ENCODE results near the gene BOLA1. TPM values are rescaled to one million over a fixed set of nuclear protein-coding genes. Genes with fewer than 3 reads are reported as not detected.
"Not testable (repeated sequence)": the region's sequence is repeated elsewhere in the genome, so short reads cannot be mapped to it uniquely, and the experiment has no call there.

BOLA1 gene
- polyA plus RNA-seq: 10 to 100 TPM; 20.6 to 31.0 TPM

- Histone ChIP-seq H3K4me3 (ENCODE audit: low read depth in 1 of 2, low read length in 2 of 2) (peak within 1 kb of the TSS; percentile 62 to 71), H3K9me3 (ENCODE audit: control insufficient read depth in 2 of 2, insufficient read depth in 1 of 2, low read depth in 1 of 2, low read length in 1 of 2) (no peaks in the 10 kb centered on the region), H3K27me3 (ENCODE audit: control insufficient read depth in 1 of 2, insufficient read depth in 2 of 2, low read length in 2 of 2) (no peaks in the 10 kb centered on the region), H3K36me3 (ENCODE audit: control insufficient read depth in 2 of 2, insufficient read depth in 2 of 2, low read length in 1 of 2) (no peaks in the 10 kb centered on the region), H3K27ac (ENCODE audit: low read depth in 2 of 2, low read length in 1 of 2) (peak within 1 kb of the TSS; percentile 91 to 92), H3K4me1 (ENCODE audit: control insufficient read depth in 2 of 2, insufficient read depth in 2 of 2, low read length in 1 of 2) (peaks cover 0 to 7% of the 10 kb centered on the region in 2 donors)
- 4 to 6% methylated on average over 64 to 65 of the region's 65 CpGs for WGBS, 2 donors
Observed at GRCh38 chr1:149899460-149900284, at the start of gene BOLA1. Gene BOLA1, plus strand, starts transcription at chr1:149899568. Its CDS starts 492 bp downstream, at chr1:149900060.

DNA sequence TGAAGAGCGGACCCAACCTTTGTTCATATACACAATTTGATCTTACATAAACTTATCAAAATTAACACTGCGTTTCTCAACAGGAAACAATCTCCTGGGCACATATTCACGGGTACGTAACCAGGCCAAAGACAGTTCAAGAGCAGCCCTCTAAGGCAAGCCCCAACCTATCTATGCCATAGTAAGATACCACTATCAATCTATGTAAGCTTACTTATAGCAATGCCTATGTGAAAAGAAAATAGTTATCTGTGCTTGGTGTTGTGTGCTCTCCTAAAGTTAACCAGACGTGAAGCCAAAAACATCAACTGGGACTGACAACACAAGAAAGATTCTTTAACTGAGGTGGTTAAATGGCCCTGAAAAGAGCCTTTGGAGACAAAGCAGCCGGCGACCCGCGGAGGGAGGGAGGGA lies 49.4 kb upstream of the BOLA1 start:
- H3K36me3 ChIP-seq (ENCODE audit: control insufficient read depth in 2 of 2, insufficient read depth in 2 of 2, low read length in 1 of 2): no peaks in the 10 kb centered on the region
- H3K4me3 ChIP-seq (ENCODE audit: low read depth in 1 of 2, low read length in 2 of 2): peak overlapping the region; percentile 32 to 64
- H3K4me1 ChIP-seq (ENCODE audit: control insufficient read depth in 2 of 2, insufficient read depth in 2 of 2, low read length in 1 of 2): peaks cover 0 to 2% of the 10 kb centered on the region in 2 donors
- no peaks in the 10 kb centered on the region for H3K9me3 ChIP-seq (ENCODE audit: control insufficient read depth in 2 of 2, insufficient read depth in 1 of 2, low read depth in 1 of 2, low read length in 1 of 2)
- no peaks in the 10 kb centered on the region for H3K27me3 ChIP-seq (ENCODE audit: control insufficient read depth in 1 of 2, insufficient read depth in 2 of 2, low read length in 2 of 2)
- H3K27ac ChIP-seq (ENCODE audit: low read depth in 2 of 2, low read length in 1 of 2): peak overlapping the region; percentile 45 to 74
- 3% methylated on average over 9 of the region's 9 CpGs for WGBS, 2 donors

GRCh38 chr1:149850732-149851345 lies 48.5 kb upstream of the BOLA1 start:
- H3K4me1 ChIP-seq (ENCODE audit: control insufficient read depth in 2 of 2, insufficient read depth in 2 of 2, low read length in 1 of 2); H3K27ac ChIP-seq (ENCODE audit: low read depth in 2 of 2, low read length in 1 of 2); H3K36me3 ChIP-seq (ENCODE audit: control insufficient read depth in 2 of 2, insufficient read depth in 2 of 2, low read length in 1 of 2); H3K9me3 ChIP-seq (ENCODE audit: control insufficient read depth in 2 of 2, insufficient read depth in 1 of 2, low read depth in 1 of 2, low read length in 1 of 2); H3K27me3 ChIP-seq (ENCODE audit: control insufficient read depth in 1 of 2, insufficient read depth in 2 of 2, low read length in 2 of 2); H3K4me3 ChIP-seq (ENCODE audit: low read depth in 1 of 2, low read length in 2 of 2): not testable (repeated sequence)
- no CpG with 5 or more reads among the region's 62 CpGs for WGBS, 2 donors

GRCh38 chr1:149851585-149852213 lies 47.7 kb upstream of the BOLA1 start:
- H3K27ac ChIP-seq (ENCODE audit: low read depth in 2 of 2, low read length in 1 of 2); H3K4me1 ChIP-seq (ENCODE audit: control insufficient read depth in 2 of 2, insufficient read depth in 2 of 2, low read length in 1 of 2); H3K4me3 ChIP-seq (ENCODE audit: low read depth in 1 of 2, low read length in 2 of 2); H3K9me3 ChIP-seq (ENCODE audit: control insufficient read depth in 2 of 2, insufficient read depth in 1 of 2, low read depth in 1 of 2, low read length in 1 of 2); H3K36me3 ChIP-seq (ENCODE audit: control insufficient read depth in 2 of 2, insufficient read depth in 2 of 2, low read length in 1 of 2); H3K27me3 ChIP-seq (ENCODE audit: control insufficient read depth in 1 of 2, insufficient read depth in 2 of 2, low read length in 2 of 2): not testable (repeated sequence)
- WGBS, 2 donors: no CpG with 5 or more reads among the region's 53 CpGs

DNA sequence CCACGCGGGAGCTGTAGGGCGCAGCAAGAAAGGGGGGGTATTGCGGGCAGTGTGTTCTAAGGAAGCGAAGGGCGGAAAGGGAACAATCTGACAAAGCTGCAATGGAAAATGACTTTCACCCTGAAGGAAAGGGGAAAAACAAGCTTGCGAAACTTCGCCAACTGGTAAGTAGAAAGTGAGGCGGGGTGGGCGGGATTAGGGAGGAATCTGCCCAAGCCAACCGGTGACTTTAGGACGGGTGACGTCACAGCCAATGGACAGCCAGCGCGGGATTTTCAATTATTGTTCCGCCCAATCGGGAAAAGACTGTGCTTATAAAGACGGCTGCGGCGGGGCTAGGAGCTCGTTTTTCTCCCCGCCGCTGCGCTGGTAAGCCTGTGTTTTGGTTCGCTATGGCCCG lies 47.1 kb upstream of the BOLA1 start:
- H3K4me3 ChIP-seq (ENCODE audit: low read depth in 1 of 2, low read length in 2 of 2); H3K9me3 ChIP-seq (ENCODE audit: control insufficient read depth in 2 of 2, insufficient read depth in 1 of 2, low read depth in 1 of 2, low read length in 1 of 2); H3K4me1 ChIP-seq (ENCODE audit: control insufficient read depth in 2 of 2, insufficient read depth in 2 of 2, low read length in 1 of 2); H3K36me3 ChIP-seq (ENCODE audit: control insufficient read depth in 2 of 2, insufficient read depth in 2 of 2, low read length in 1 of 2); H3K27ac ChIP-seq (ENCODE audit: low read depth in 2 of 2, low read length in 1 of 2); H3K27me3 ChIP-seq (ENCODE audit: control insufficient read depth in 1 of 2, insufficient read depth in 2 of 2, low read length in 2 of 2): not testable (repeated sequence)
- WGBS, 2 donors: no CpG with 5 or more reads among the region's 26 CpGs

DNA sequence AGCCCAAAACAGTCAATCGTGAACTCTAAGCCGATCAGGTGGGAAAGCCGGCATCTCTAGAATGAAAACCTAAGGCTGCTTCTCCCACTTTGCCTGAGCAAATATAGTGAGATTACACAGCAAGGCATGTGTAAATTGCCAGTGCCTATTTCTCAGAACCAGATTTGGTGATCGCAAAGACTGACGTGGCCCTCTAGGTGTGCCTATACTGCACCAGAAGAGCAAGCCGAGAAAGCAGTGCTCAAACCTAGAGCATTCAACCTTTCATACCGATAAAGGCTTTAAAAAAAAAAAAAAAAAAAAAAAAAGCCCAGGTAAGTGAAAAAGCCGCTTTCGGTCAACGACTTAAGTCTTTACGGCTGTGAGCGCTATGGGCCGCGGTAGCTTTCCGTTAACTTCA lies 39.1 kb upstream of the BOLA1 start:
- H3K27me3 ChIP-seq (ENCODE audit: control insufficient read depth in 1 of 2, insufficient read depth in 2 of 2, low read length in 2 of 2); H3K36me3 ChIP-seq (ENCODE audit: control insufficient read depth in 2 of 2, insufficient read depth in 2 of 2, low read length in 1 of 2); H3K27ac ChIP-seq (ENCODE audit: low read depth in 2 of 2, low read length in 1 of 2); H3K9me3 ChIP-seq (ENCODE audit: control insufficient read depth in 2 of 2, insufficient read depth in 1 of 2, low read depth in 1 of 2, low read length in 1 of 2); H3K4me1 ChIP-seq (ENCODE audit: control insufficient read depth in 2 of 2, insufficient read depth in 2 of 2, low read length in 1 of 2); H3K4me3 ChIP-seq (ENCODE audit: low read depth in 1 of 2, low read length in 2 of 2): not testable (repeated sequence)
- WGBS, 2 donors: no CpG with 5 or more reads among the region's 15 CpGs

DNA sequence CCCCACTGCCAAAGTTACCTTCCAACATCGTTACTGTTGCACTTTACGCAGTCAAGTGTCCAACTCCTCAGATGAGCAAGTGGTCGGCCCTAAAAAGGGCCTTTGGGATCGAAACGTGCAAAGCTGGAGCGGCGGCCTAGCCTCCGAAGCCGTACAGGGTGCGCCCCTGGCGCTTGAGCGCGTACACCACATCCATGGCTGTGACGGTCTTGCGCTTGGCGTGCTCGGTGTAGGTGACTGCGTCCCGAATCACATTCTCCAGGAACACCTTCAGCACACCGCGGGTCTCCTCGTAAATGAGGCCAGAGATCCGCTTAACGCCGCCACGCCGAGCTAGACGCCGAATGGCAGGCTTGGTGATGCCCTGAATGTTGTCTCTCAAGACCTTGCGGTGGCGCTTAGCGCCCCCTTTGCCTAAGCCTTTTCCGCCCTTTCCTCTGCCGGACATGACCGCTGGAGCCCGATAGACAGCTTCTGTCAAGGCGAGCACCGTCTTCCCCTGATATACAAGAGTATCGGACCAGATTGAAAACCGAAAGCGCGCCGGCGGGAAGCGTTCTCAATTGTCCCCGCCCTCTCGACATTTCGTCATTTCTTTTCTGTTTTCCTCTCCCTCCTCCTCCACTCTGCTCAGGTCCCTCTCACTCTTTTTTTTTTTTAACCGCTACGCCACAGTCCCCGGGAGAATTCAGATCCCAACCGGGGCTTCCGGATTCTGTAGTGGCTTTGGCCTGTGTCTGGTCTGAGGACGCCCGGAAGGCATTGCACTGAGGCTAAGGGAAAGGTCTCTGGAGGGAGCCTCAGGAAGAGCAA lies 38.5 kb upstream of the BOLA1 start:
- H3K4me3 ChIP-seq (ENCODE audit: low read depth in 1 of 2, low read length in 2 of 2); H3K27me3 ChIP-seq (ENCODE audit: control insufficient read depth in 1 of 2, insufficient read depth in 2 of 2, low read length in 2 of 2); H3K4me1 ChIP-seq (ENCODE audit: control insufficient read depth in 2 of 2, insufficient read depth in 2 of 2, low read length in 1 of 2); H3K27ac ChIP-seq (ENCODE audit: low read depth in 2 of 2, low read length in 1 of 2); H3K36me3 ChIP-seq (ENCODE audit: control insufficient read depth in 2 of 2, insufficient read depth in 2 of 2, low read length in 1 of 2); H3K9me3 ChIP-seq (ENCODE audit: control insufficient read depth in 2 of 2, insufficient read depth in 1 of 2, low read depth in 1 of 2, low read length in 1 of 2): not testable (repeated sequence)
- no CpG with 5 or more reads among the region's 55 CpGs for WGBS, 2 donors

- H3K4me1 ChIP-seq (ENCODE audit: control insufficient read depth in 2 of 2, insufficient read depth in 2 of 2, low read length in 1 of 2); H3K4me3 ChIP-seq (ENCODE audit: low read depth in 1 of 2, low read length in 2 of 2); H3K9me3 ChIP-seq (ENCODE audit: control insufficient read depth in 2 of 2, insufficient read depth in 1 of 2, low read depth in 1 of 2, low read length in 1 of 2); H3K27me3 ChIP-seq (ENCODE audit: control insufficient read depth in 1 of 2, insufficient read depth in 2 of 2, low read length in 2 of 2); H3K36me3 ChIP-seq (ENCODE audit: control insufficient read depth in 2 of 2, insufficient read depth in 2 of 2, low read length in 1 of 2); H3K27ac ChIP-seq (ENCODE audit: low read depth in 2 of 2, low read length in 1 of 2): not testable (repeated sequence)
- no CpG with 5 or more reads among the region's 32 CpGs for WGBS, 2 donors
Observed at GRCh38 chr1:149861497-149862054, 37.8 kb upstream of the BOLA1 start.

GRCh38 chr1:149866887-149867286 lies 32.5 kb upstream of the BOLA1 start:
- H3K4me1 ChIP-seq (ENCODE audit: control insufficient read depth in 2 of 2, insufficient read depth in 2 of 2, low read length in 1 of 2); H3K36me3 ChIP-seq (ENCODE audit: control insufficient read depth in 2 of 2, insufficient read depth in 2 of 2, low read length in 1 of 2); H3K4me3 ChIP-seq (ENCODE audit: low read depth in 1 of 2, low read length in 2 of 2); H3K27me3 ChIP-seq (ENCODE audit: control insufficient read depth in 1 of 2, insufficient read depth in 2 of 2, low read length in 2 of 2); H3K27ac ChIP-seq (ENCODE audit: low read depth in 2 of 2, low read length in 1 of 2); H3K9me3 ChIP-seq (ENCODE audit: control insufficient read depth in 2 of 2, insufficient read depth in 1 of 2, low read depth in 1 of 2, low read length in 1 of 2): not testable (repeated sequence)
- no CpG with 5 or more reads among the region's 2 CpGs for WGBS, 2 donors

Data from esophagus (tissue), 2 donors.